GM19395 (cell line): Measurements from ENCODE around the gene PSG7.
"Not testable (repeated sequence)": the region's sequence is repeated elsewhere in the genome, so short reads cannot be mapped to it uniquely, and the experiment has no call there.

Experiments
- ATAC-seq: cut with Tn5 transposase; IDR thresholded peaks from one replicate; pipeline ENCODE4 v1.9.1; 2021; ENCODE audit warnings: mild to moderate bottlenecking, moderate library complexity; ENCODE audit not compliant: unreplicated experiment

Gene PSG7

GRCh38 chr19:42937107-42937506, at the start of gene PSG7:
Gene PSG7 (minus strand): TSS chr19:42937207. CDS start chr19:42937076, 131 bp downstream.
- ATAC-seq, result not testable (repeated sequence)

DNA sequence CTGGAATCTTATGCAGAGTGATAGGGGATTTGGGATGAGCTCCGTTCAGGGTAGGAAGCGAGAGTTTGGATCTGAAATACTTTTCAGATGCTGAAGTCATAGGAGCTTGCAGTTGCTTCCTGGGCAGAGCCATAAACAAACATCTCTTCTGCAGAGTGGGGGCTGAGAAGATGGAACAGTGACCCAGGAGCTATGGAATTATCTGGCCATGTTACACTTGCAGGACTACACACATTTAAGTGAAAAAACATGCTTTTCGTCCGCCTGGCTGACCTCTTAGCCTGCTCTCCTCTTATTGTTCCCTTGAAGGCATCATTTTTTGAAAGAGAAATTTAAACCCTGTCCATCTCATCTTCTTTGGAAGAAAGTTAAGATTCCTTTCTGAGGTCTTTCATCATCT, 48.6 kb upstream of the PSG7 start:
- no peak for ATAC-seq

DNA sequence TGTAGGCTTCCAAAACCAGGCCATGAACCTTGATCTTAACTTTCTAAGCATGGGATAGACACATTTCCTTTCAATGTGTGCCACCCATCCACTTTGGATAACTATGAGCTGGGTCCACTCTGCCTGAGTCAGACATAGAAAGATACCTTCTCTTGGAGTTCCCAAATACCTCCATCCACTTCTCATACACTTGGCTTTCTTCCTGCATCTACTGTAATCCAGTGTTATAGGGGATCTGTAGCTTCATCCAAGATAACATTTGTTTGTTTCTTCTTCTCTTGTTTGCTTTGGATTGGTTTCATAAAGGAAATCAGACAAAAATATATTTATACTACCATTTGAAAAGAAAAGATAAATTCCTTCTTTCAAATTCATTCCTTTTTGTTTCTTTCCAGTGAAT, 45.1 kb upstream of the PSG7 start:
- not testable (repeated sequence) for ATAC-seq

DNA sequence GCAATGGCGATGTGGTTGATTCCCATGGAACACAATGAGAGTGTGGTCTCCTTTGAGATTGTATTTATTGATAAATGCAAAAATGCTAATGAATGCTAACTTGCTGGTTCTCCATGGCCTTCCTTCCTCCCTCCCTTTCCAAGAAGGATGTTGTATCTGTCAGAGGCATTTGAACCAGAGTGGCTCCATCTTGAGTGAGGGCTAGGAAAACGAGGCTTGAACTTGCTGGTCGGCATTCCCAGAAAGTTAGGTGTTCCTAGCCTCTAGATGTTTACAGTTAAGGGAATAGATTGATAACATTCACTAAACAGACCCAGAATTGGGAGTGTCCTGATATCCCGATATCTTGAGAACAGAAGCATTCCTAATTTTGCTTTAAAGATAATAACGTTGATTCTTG, 34.4 kb upstream of the PSG7 start:
- not testable (repeated sequence) for ATAC-seq

GRCh38 chr19:42965176-42965575, 28.2 kb upstream of the PSG7 start:
- ATAC-seq, result no peak

- no peak for ATAC-seq
Observed at GRCh38 chr19:42961119-42961518, 24.1 kb upstream of the PSG7 start.

GRCh38 chr19:42952126-42952525, 15.1 kb upstream of the PSG7 start:
- not testable (repeated sequence) for ATAC-seq

DNA sequence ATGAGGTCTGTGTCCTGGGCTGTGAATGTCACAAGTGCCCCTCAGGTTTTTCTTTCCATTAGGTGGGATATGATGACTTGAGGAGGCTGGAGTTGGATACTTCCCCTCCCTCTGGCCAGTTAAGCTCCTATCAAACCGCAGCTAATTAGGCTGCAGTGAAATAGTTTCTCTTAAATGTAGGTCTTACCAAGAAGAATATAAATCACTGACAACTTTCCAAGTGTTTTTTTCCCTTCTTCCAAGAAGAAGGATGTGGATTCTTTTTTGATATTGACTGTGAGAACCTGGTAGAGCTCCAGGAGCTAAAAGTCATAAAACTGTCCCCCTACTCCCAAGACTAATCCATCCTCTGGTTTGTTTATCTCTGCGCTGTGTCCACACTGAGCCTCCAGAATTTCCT, 14.5 kb upstream of the PSG7 start:
- ATAC-seq, result not testable (repeated sequence)

DNA sequence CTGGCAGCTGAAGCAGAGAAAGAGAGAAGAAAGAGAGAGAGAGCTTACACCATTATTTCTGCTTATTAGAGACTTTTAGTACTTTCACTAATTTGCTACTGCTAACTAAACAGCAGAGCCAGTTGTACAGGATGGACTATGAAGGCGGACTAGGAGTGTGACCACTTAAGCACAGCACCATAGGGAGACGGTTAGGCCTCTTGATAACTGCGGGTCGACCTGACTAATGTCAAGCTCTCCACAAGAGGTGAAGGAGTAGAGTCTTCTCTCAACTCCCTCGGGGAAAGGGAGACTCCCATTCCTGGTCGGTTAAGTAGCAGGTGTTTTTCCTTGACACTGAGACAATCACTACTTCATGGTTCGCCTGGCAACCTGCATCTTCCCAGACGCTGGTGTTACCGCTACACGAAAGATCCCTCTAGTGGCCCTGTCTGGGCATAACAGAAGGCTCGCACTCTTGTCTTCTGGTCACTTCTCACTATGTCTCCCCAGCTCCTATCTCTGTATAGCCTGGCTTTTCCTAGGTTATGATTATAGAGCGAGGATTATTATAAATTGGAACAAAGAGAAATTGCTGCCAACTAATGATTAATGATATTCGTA, 5.3 kb upstream of the PSG7 start:
- ATAC-seq, result no peak

GRCh38 chr19:42934726-42935125, 2.3 kb downstream of the PSG7 start:
- ATAC-seq, result not testable (repeated sequence)

DNA sequence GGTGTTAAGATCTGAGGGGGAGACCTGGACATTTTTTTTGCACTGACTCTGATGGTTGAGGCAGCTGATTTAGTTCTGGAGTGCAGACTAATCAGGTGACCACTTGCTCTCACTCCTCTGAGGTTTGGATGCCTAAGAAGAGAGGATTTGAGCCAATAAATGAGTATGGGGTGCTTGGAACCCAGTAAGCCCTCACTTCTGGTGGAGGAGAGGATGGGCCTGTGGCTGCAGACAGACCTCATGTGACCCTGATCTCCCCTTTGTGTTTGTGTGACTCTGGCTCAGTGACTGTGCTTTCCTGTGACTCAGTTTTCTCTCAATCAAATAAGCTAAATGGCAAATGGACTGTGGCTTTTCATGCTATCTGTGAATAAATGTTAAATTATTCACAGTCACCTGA, 2.8 kb downstream of the PSG7 start:
- ATAC-seq, result not testable (repeated sequence)

DNA sequence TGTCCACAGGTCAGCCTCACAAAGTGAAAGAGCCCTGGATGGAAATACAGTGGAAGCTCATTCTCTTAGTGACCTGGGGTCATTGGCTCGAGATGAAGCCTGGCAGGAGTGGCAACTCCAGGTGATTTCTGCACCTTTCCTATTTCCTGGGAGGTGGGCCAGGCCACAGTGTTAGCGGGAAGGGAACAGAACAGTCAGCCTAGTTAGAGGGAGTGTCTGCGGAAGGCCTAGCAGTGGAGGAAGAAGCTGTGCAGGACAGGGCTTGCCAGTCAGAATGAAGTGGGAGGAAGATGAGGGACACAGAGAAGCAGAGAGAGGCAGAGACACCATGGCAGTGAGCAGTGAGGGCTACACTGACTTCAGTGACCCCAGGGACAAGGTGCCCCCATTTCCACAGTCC, 3.6 kb downstream of the PSG7 start:
- ATAC-seq, result not testable (repeated sequence)

DNA sequence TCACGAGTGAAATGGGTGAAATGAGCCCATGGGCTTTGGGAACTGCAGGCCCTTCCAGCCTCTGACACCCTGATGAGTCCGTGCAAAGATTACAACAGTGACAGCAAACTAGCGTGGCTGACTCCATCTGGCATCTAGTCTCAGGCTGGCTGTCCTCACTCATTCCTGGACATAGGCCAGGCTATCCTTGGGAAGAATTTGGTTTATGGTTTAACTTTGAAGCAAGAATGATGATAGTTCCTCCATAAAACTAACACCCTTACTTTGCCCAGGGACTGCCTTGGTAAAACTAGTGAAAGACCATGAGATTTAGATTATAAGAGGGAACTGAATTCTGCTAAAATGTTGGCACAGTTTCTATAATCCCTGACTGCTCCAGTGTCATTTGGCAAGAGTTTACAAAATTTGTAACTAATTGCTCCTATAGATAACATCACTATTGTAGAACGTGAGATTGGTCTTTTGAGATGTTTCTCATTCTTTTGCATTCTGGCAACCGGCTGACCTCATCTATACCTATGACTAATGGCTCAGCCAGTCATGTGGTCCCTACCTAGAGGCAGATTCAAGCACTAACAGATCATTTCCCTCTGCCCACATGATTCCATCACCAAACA, 4.4 kb downstream of the PSG7 start:
- ATAC-seq, result not testable (repeated sequence)

GRCh38 chr19:42930214-42930613, 6.8 kb downstream of the PSG7 start:
- ATAC-seq, result not testable (repeated sequence)

DNA sequence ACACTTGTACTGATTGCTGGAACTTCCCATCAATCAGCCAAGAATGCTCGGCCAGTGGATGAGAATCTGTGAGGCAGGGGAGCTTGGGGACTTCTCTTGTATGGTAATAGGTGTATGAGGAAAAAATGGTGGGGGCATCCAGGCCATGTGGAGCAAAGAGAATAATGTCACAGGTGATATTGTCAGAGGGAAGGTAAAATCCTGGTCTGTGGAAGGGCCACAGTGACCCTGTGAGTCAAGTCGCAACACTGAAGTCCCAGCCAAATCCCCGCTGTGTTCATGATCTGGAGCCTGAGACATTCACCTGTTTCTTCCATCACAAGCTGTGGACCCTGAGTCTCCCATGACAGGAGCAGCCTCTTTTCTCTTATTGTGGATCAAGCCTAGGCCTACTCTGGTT, 8.1 kb downstream of the PSG7 start:
- ATAC-seq, result no peak

GRCh38 chr19:42926781-42927180, 10.2 kb downstream of the PSG7 start:
- ATAC-seq, result no peak

- ATAC-seq, result not testable (repeated sequence)
Observed at GRCh38 chr19:42923106-42923505, 13.9 kb downstream of the PSG7 start.

- ATAC-seq, result not testable (repeated sequence)
Observed at GRCh38 chr19:42920971-42921370, 16.0 kb downstream of the PSG7 start.

GRCh38 chr19:42919757-42920079, 17.3 kb downstream of the PSG7 start:
- ATAC-seq, result no peak

DNA sequence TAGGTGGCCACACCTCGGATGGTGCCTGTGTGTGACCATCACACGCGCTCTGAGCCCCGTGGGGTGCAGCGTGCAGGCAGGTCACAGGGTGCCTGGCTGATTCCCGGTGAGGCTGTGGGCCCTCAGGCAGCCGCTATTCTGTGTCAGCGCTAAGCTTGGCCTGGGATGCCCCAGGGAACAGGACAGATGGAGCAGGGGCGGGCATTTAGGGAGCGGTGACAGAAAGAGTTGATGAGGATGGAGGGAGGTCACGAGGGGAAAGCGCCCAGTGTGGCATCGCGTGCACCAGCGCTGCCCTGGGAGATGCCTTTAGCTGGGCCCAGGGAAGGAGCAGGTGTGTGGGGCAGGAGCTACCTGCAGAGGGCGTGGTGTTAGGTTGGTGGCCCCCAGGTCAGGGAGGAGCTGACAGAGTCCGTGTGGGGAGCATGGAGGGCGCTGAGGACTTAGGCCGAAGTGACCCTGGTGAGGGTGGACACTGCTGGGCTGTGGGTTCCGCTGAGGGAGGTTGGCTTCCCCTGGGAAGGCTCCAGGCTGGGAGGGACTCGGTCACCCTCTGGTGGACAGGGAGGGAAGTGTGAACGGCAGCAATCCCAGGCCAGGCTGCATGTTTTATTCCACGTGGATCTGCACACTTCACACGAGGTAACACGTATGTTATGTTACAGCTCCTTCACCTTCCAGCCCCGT, 17.8 kb downstream of the PSG7 start:
- not testable (repeated sequence) for ATAC-seq

- ATAC-seq, result not testable (repeated sequence)
Observed at GRCh38 chr19:42918377-42919069, 18.5 kb downstream of the PSG7 start.

- ATAC-seq, result not testable (repeated sequence)
Observed at GRCh38 chr19:42917634-42918033, 19.4 kb downstream of the PSG7 start, which contains the start of gene PSG6. Gene PSG6 (minus strand): TSS chr19:42917894. CDS start chr19:42917792, 102 bp downstream.
